GM23338 (cell line): ENCODE data around the gene MYO9A. TPM values are rescaled to one million over a fixed set of nuclear protein-coding genes. Genes with fewer than 3 reads are reported as not detected.

ENCODE experiments used
- ATAC-seq: fragments of 200-7000 bp; cut with Tn5 transposase; 3 replicates; pipeline ENCODE4 v1.9.1; 2020
- DNase-seq: peaks from one replicate; pipeline ENCODE4 v3.0.0-alpha.2; 2015; ENCODE audit warnings: low spot score
- H2AFZ ChIP-seq: fragments of 200-600 bp; sonication (generic); 2 replicates; pipeline ENCODE4 v1.8.0; 2016; ENCODE audit warnings: antibody characterized with exemption, mild to moderate bottlenecking, moderate library complexity
- H3F3A ChIP-seq: fragments of 200-600 bp; sonication (generic); replicated peaks from 2 replicates; pipeline ENCODE4 v1.8.0; 2017; ENCODE audit warnings: antibody characterized with exemption, mixed run types, low read depth
- H3K27ac ChIP-seq: fragments of 200-600 bp; sonication (generic); 2 replicates; pipeline ENCODE4 v1.6.1; 2016; ENCODE audit warnings: low read depth
- H3K27me3 ChIP-seq: fragments of 200-600 bp; sonication (generic); 2 replicates; pipeline ENCODE4 v1.8.0; 2016; ENCODE audit warnings: mild to moderate bottlenecking, mixed run types, moderate library complexity; ENCODE audit not compliant: insufficient read depth
- H3K36me3 ChIP-seq: fragments of 200-600 bp; sonication (generic); 2 replicates; pipeline ENCODE4 v1.8.0; 2016; ENCODE audit warnings: mild to moderate bottlenecking; ENCODE audit not compliant: insufficient read depth
- H3K4me1 ChIP-seq: fragments of 200-600 bp; sonication (generic); 2 replicates; pipeline ENCODE4 v1.8.0; 2016; ENCODE audit warnings: mild to moderate bottlenecking, moderate library complexity; ENCODE audit not compliant: insufficient read depth
- H3K4me2 ChIP-seq: fragments of 200-600 bp; sonication (generic); 2 replicates; pipeline ENCODE4 v1.7.1; 2017; ENCODE audit warnings: mixed run types
- H3K4me3 ChIP-seq: fragments of 200-600 bp; sonication (generic); 2 replicates; pipeline ENCODE4 v1.6.1; 2016; ENCODE audit warnings: mixed run types
- H3K79me2 ChIP-seq: fragments of 200-600 bp; sonication (generic); replicated peaks from 2 replicates; pipeline ENCODE4 v1.8.0; 2017; ENCODE audit warnings: mild to moderate bottlenecking; ENCODE audit not compliant: insufficient read depth
- H3K9me2 ChIP-seq: fragments of 200-600 bp; sonication (generic); 2 replicates; pipeline ENCODE4 v1.8.0; 2017; ENCODE audit not compliant: insufficient read depth
- H4K20me1 ChIP-seq: fragments of 200-600 bp; sonication (generic); replicated peaks from 2 replicates; pipeline ENCODE4 v1.8.0; 2017; ENCODE audit warnings: mild to moderate bottlenecking; ENCODE audit not compliant: insufficient read depth
- H3K27ac Mint-ChIP-seq: 2 replicates; pipeline ENCODE4 v1.8.0; 2020; ENCODE audit warnings: inconsistent platforms, mild to moderate bottlenecking, moderate library complexity, mixed read lengths
- H3K27me3 Mint-ChIP-seq: 3 replicates; pipeline ENCODE4 v1.8.0; 2022; ENCODE audit warnings: low read depth, mild to moderate bottlenecking, moderate library complexity, mixed read lengths, inconsistent platforms; ENCODE audit not compliant: insufficient read depth, poor library complexity
- H3K36me3 Mint-ChIP-seq: 3 replicates; pipeline ENCODE4 v1.8.0; 2021; ENCODE audit warnings: low read depth, mild to moderate bottlenecking, inconsistent platforms, moderate library complexity, mixed read lengths
- H3K4me1 Mint-ChIP-seq: 3 replicates; pipeline ENCODE4 v1.8.0; 2020; ENCODE audit warnings: mild to moderate bottlenecking, inconsistent platforms, mixed read lengths
- H3K4me3 Mint-ChIP-seq: 3 replicates; pipeline ENCODE4 v1.8.0; 2021; ENCODE audit warnings: moderate library complexity, mild to moderate bottlenecking, inconsistent platforms, mixed read lengths
- H3K9me3 Mint-ChIP-seq: 3 replicates; pipeline ENCODE4 v1.8.0; 2020; ENCODE audit warnings: moderate library complexity, mild to moderate bottlenecking, inconsistent platforms, mixed read lengths
- CREB1 ChIP-seq: fragments of 250-450 bp; sonication (Bioruptor Pico); IDR thresholded peaks from 2 replicates; pipeline ENCODE4 v1.5.0; 2020; ENCODE audit warnings: low read depth, mild to moderate bottlenecking, moderate library complexity
- EZH2 ChIP-seq: fragments of 200-600 bp; sonication (generic); IDR thresholded peaks from one replicate; pipeline ENCODE4 v1.8.0; 2017; ENCODE audit warnings: antibody characterized with exemption, mild to moderate bottlenecking, low read depth; ENCODE audit not compliant: unreplicated experiment
- JUNB ChIP-seq: IDR thresholded peaks from one replicate; pipeline ENCODE4 v1.6.1; 2016; ENCODE audit warnings: antibody characterized with exemption; ENCODE audit not compliant: unreplicated experiment
- NANOG ChIP-seq: IDR thresholded peaks from 2 replicates; pipeline ENCODE4 v1.6.1; 2016; ENCODE audit warnings: antibody characterized with exemption, borderline replicate concordance
- POLR2AphosphoS5 ChIP-seq: IDR thresholded peaks from 2 replicates; pipeline ENCODE4 v1.6.1; 2016; ENCODE audit warnings: antibody characterized with exemption, low read depth
- STAT1 ChIP-seq: IDR thresholded peaks from one replicate; pipeline ENCODE4 v1.6.1; 2016; ENCODE audit warnings: antibody characterized with exemption; ENCODE audit not compliant: unreplicated experiment
- ZNF331 ChIP-seq: fragments of 250-450 bp; sonication (Bioruptor Pico); IDR thresholded peaks from 2 replicates; pipeline ENCODE4 v1.5.0; 2020; ENCODE audit warnings: low read depth, mild to moderate bottlenecking, moderate library complexity
- polyA plus RNA-seq: library from polyadenylated mRNA; unstranded; fragments of >200 nt; fragmentation: Nextera tagmentation; extraction: Ambion mirVana; gene quantifications from 2 replicates; pipeline ENCODE4 v1.2.1, GENCODE V29; 2016
- total RNA-seq: library from RNA; depleted of rRNA; stranded (reverse); fragments of >200 nt; shearing (Covaris generic); gene quantifications from 2 replicates; pipeline ENCODE4 v1.2.3, GENCODE V29; 2014
- TF ChIP-seq, protein P1 (sequence below), 2 experiments: fragments of 200-600 bp in 1 of 2; sonication (generic) in 1 of 2; conservative IDR thresholded peaks; 2 replicates each; pipeline versions ENCODE4 v1.5.1 to v1.6.1; 2016 to 2017; ENCODE audit warnings: antibody characterized with exemption in 2 of 2, low read depth in 2 of 2, mild to moderate bottlenecking in 2 of 2, moderate library complexity in 1 of 2
- TF ChIP-seq, protein P2 (sequence below): IDR thresholded peaks from 2 replicates; pipeline ENCODE4 v1.6.1; 2016; ENCODE audit warnings: antibody characterized with exemption
- TF ChIP-seq, protein P3 (sequence below): fragments of 250-450 bp; sonication (Bioruptor Pico); IDR thresholded peaks from 2 replicates; pipeline ENCODE4 v1.5.0; 2020; ENCODE audit warnings: mild to moderate bottlenecking, moderate library complexity

The MYO9A gene
- total and polyA plus RNA-seq, 2 experiments from 2014 or later, result 11.6 to 32.8 TPM

DNA sequence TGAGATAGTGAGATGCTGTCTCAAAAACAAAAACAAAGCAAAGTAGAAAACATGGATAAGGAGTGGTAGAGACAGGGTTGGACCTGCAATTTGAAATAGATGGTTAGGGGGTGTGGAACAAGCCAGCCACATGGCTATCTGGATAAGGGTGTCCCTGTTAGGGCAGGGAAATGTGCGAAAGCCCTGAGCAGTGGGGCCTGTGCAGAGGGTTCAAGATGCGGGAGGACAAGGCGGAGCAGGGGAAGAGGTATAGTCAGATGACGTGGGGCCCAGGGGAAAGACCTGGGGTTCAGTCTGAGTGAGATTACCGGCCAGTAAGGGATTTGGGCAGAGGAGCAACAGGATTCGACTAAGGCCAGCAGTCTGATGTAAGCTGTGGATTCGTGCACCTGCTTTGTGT, 326.0 kb downstream of the MYO9A start:
- no peak overlapping the region for H2AFZ ChIP-seq
- no peaks in the 10 kb centered on the region for H3K4me1 Mint-ChIP-seq
- no peaks in the 10 kb centered on the region for H3K4me1 ChIP-seq
- TF ChIP-seq STAT1, result no peak
- TF ChIP-seq, protein P1, sequence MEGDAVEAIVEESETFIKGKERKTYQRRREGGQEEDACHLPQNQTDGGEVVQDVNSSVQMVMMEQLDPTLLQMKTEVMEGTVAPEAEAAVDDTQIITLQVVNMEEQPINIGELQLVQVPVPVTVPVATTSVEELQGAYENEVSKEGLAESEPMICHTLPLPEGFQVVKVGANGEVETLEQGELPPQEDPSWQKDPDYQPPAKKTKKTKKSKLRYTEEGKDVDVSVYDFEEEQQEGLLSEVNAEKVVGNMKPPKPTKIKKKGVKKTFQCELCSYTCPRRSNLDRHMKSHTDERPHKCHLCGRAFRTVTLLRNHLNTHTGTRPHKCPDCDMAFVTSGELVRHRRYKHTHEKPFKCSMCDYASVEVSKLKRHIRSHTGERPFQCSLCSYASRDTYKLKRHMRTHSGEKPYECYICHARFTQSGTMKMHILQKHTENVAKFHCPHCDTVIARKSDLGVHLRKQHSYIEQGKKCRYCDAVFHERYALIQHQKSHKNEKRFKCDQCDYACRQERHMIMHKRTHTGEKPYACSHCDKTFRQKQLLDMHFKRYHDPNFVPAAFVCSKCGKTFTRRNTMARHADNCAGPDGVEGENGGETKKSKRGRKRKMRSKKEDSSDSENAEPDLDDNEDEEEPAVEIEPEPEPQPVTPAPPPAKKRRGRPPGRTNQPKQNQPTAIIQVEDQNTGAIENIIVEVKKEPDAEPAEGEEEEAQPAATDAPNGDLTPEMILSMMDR (conservative IDR thresholded peaks at IDR 0.05; ENCODE audit: low read depth in 2 of 2), result no peak
- TF ChIP-seq CREB1 (CRISPR knock-in tag), result no peak
- no peak for TF ChIP-seq EZH2
- no peak for TF ChIP-seq ZNF331 (CRISPR knock-in tag)
- TF ChIP-seq, protein P2, sequence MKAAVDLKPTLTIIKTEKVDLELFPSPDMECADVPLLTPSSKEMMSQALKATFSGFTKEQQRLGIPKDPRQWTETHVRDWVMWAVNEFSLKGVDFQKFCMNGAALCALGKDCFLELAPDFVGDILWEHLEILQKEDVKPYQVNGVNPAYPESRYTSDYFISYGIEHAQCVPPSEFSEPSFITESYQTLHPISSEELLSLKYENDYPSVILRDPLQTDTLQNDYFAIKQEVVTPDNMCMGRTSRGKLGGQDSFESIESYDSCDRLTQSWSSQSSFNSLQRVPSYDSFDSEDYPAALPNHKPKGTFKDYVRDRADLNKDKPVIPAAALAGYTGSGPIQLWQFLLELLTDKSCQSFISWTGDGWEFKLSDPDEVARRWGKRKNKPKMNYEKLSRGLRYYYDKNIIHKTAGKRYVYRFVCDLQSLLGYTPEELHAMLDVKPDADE, result no peak
- no peak for TF ChIP-seq JUNB
- TF ChIP-seq NANOG, result no peak
- TF ChIP-seq, protein P3, sequence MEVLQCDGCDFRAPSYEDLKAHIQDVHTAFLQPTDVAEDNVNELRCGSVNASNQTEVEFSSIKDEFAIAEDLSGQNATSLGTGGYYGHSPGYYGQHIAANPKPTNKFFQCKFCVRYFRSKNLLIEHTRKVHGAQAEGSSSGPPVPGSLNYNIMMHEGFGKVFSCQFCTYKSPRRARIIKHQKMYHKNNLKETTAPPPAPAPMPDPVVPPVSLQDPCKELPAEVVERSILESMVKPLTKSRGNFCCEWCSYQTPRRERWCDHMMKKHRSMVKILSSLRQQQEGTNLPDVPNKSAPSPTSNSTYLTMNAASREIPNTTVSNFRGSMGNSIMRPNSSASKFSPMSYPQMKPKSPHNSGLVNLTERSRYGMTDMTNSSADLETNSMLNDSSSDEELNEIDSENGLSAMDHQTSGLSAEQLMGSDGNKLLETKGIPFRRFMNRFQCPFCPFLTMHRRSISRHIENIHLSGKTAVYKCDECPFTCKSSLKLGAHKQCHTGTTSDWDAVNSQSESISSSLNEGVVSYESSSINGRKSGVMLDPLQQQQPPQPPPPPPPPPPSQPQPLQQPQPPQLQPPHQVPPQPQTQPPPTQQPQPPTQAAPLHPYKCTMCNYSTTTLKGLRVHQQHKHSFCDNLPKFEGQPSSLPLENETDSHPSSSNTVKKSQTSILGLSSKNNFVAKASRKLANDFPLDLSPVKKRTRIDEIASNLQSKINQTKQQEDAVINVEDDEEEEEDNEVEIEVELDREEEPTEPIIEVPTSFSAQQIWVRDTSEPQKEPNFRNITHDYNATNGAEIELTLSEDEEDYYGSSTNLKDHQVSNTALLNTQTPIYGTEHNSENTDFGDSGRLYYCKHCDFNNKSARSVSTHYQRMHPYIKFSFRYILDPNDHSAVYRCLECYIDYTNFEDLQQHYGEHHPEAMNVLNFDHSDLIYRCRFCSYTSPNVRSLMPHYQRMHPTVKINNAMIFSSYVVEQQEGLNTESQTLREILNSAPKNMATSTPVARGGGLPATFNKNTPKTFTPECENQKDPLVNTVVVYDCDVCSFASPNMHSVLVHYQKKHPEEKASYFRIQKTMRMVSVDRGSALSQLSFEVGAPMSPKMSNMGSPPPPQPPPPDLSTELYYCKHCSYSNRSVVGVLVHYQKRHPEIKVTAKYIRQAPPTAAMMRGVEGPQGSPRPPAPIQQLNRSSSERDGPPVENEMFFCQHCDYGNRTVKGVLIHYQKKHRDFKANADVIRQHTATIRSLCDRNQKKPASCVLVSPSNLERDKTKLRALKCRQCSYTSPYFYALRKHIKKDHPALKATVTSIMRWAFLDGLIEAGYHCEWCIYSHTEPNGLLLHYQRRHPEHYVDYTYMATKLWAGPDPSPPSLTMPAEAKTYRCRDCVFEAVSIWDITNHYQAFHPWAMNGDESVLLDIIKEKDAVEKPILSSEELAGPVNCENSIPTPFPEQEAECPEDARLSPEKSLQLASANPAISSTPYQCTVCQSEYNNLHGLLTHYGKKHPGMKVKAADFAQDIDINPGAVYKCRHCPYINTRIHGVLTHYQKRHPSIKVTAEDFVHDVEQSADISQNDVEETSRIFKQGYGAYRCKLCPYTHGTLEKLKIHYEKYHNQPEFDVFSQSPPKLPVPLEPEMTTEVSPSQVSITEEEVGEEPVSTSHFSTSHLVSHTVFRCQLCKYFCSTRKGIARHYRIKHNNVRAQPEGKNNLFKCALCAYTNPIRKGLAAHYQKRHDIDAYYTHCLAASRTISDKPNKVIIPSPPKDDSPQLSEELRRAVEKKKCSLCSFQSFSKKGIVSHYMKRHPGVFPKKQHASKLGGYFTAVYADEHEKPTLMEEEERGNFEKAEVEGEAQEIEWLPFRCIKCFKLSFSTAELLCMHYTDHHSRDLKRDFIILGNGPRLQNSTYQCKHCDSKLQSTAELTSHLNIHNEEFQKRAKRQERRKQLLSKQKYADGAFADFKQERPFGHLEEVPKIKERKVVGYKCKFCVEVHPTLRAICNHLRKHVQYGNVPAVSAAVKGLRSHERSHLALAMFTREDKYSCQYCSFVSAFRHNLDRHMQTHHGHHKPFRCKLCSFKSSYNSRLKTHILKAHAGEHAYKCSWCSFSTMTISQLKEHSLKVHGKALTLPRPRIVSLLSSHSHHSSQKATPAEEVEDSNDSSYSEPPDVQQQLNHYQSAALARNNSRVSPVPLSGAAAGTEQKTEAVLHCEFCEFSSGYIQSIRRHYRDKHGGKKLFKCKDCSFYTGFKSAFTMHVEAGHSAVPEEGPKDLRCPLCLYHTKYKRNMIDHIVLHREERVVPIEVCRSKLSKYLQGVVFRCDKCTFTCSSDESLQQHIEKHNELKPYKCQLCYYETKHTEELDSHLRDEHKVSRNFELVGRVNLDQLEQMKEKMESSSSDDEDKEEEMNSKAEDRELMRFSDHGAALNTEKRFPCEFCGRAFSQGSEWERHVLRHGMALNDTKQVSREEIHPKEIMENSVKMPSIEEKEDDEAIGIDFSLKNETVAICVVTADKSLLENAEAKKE (CRISPR knock-in tag), result no peak
- TF ChIP-seq POLR2AphosphoS5, result no peak
- H3K36me3 Mint-ChIP-seq, result no peaks in the 10 kb centered on the region
- H3K9me2 ChIP-seq, result no peaks in the 10 kb centered on the region
- no peaks in the 10 kb centered on the region for H3K36me3 ChIP-seq
- H3K9me3 Mint-ChIP-seq, result no peaks in the 10 kb centered on the region
- no peak overlapping the region for H3K4me2 ChIP-seq
- H3K27me3 Mint-ChIP-seq, result peaks cover 1% of the 10 kb centered on the region
- H3K27ac ChIP-seq, result no peak overlapping the region
- H3K4me3 ChIP-seq, result no peak overlapping the region
- H3K27ac Mint-ChIP-seq, result no peak overlapping the region
- H3K4me3 Mint-ChIP-seq, result no peak overlapping the region
- no peaks in the 10 kb centered on the region for H3K79me2 ChIP-seq
- no peaks in the 10 kb centered on the region for H4K20me1 ChIP-seq
- H3F3A ChIP-seq, result no peaks in the 10 kb centered on the region
- no peak for ATAC-seq
- no peaks in the 10 kb centered on the region for H3K27me3 ChIP-seq
- no peak for DNase-seq
